GM23338 (cell line): ENCODE results near the gene PSMA7. TPM values are rescaled to one million over a fixed set of nuclear protein-coding genes. Genes with fewer than 3 reads are reported as not detected.
A peak's percentile ranks its signal among the peaks of the same experiment; 100 is the strongest.

Experiments used
- ATAC-seq: fragments of 200-7000 bp; cut with Tn5 transposase; 3 replicates; pipeline ENCODE4 v1.9.1; 2020
- DNase-seq: peaks from one replicate; pipeline ENCODE4 v3.0.0-alpha.2; 2015; ENCODE audit warnings: low spot score
- H2AFZ ChIP-seq: fragments of 200-600 bp; sonication (generic); 2 replicates; pipeline ENCODE4 v1.8.0; 2016; ENCODE audit warnings: antibody characterized with exemption, mild to moderate bottlenecking, moderate library complexity
- H3F3A ChIP-seq: fragments of 200-600 bp; sonication (generic); replicated peaks from 2 replicates; pipeline ENCODE4 v1.8.0; 2017; ENCODE audit warnings: antibody characterized with exemption, mixed run types, low read depth
- H3K27ac ChIP-seq: fragments of 200-600 bp; sonication (generic); 2 replicates; pipeline ENCODE4 v1.6.1; 2016; ENCODE audit warnings: low read depth
- H3K27me3 ChIP-seq: fragments of 200-600 bp; sonication (generic); 2 replicates; pipeline ENCODE4 v1.8.0; 2016; ENCODE audit warnings: mild to moderate bottlenecking, mixed run types, moderate library complexity; ENCODE audit not compliant: insufficient read depth
- H3K36me3 ChIP-seq: fragments of 200-600 bp; sonication (generic); 2 replicates; pipeline ENCODE4 v1.8.0; 2016; ENCODE audit warnings: mild to moderate bottlenecking; ENCODE audit not compliant: insufficient read depth
- H3K4me1 ChIP-seq: fragments of 200-600 bp; sonication (generic); 2 replicates; pipeline ENCODE4 v1.8.0; 2016; ENCODE audit warnings: mild to moderate bottlenecking, moderate library complexity; ENCODE audit not compliant: insufficient read depth
- H3K4me2 ChIP-seq: fragments of 200-600 bp; sonication (generic); 2 replicates; pipeline ENCODE4 v1.7.1; 2017; ENCODE audit warnings: mixed run types
- H3K4me3 ChIP-seq: fragments of 200-600 bp; sonication (generic); 2 replicates; pipeline ENCODE4 v1.6.1; 2016; ENCODE audit warnings: mixed run types
- H3K79me2 ChIP-seq: fragments of 200-600 bp; sonication (generic); replicated peaks from 2 replicates; pipeline ENCODE4 v1.8.0; 2017; ENCODE audit warnings: mild to moderate bottlenecking; ENCODE audit not compliant: insufficient read depth
- H3K9me2 ChIP-seq: fragments of 200-600 bp; sonication (generic); 2 replicates; pipeline ENCODE4 v1.8.0; 2017; ENCODE audit not compliant: insufficient read depth
- H4K20me1 ChIP-seq: fragments of 200-600 bp; sonication (generic); replicated peaks from 2 replicates; pipeline ENCODE4 v1.8.0; 2017; ENCODE audit warnings: mild to moderate bottlenecking; ENCODE audit not compliant: insufficient read depth
- H3K27ac Mint-ChIP-seq: 2 replicates; pipeline ENCODE4 v1.8.0; 2020; ENCODE audit warnings: inconsistent platforms, mild to moderate bottlenecking, moderate library complexity, mixed read lengths
- H3K27me3 Mint-ChIP-seq: 3 replicates; pipeline ENCODE4 v1.8.0; 2022; ENCODE audit warnings: low read depth, mild to moderate bottlenecking, moderate library complexity, mixed read lengths, inconsistent platforms; ENCODE audit not compliant: insufficient read depth, poor library complexity
- H3K36me3 Mint-ChIP-seq: 3 replicates; pipeline ENCODE4 v1.8.0; 2021; ENCODE audit warnings: low read depth, mild to moderate bottlenecking, inconsistent platforms, moderate library complexity, mixed read lengths
- H3K4me1 Mint-ChIP-seq: 3 replicates; pipeline ENCODE4 v1.8.0; 2020; ENCODE audit warnings: mild to moderate bottlenecking, inconsistent platforms, mixed read lengths
- H3K4me3 Mint-ChIP-seq: 3 replicates; pipeline ENCODE4 v1.8.0; 2021; ENCODE audit warnings: moderate library complexity, mild to moderate bottlenecking, inconsistent platforms, mixed read lengths
- H3K9me3 Mint-ChIP-seq: 3 replicates; pipeline ENCODE4 v1.8.0; 2020; ENCODE audit warnings: moderate library complexity, mild to moderate bottlenecking, inconsistent platforms, mixed read lengths
- ETS1 ChIP-seq: IDR thresholded peaks from 2 replicates; pipeline ENCODE4 v1.6.1; 2016; ENCODE audit warnings: antibody characterized with exemption
- EZH2 ChIP-seq: fragments of 200-600 bp; sonication (generic); IDR thresholded peaks from one replicate; pipeline ENCODE4 v1.8.0; 2017; ENCODE audit warnings: antibody characterized with exemption, mild to moderate bottlenecking, low read depth; ENCODE audit not compliant: unreplicated experiment
- EZH2phosphoT487 ChIP-seq: fragments of 200-600 bp; sonication (generic); IDR thresholded peaks from one replicate; pipeline ENCODE4 v1.8.1; 2018; ENCODE audit warnings: antibody characterized with exemption; ENCODE audit not compliant: unreplicated experiment
- POLR2AphosphoS5 ChIP-seq: IDR thresholded peaks from 2 replicates; pipeline ENCODE4 v1.6.1; 2016; ENCODE audit warnings: antibody characterized with exemption, low read depth
- ZNF114 ChIP-seq: fragments of 250-450 bp; sonication (Bioruptor Pico); IDR thresholded peaks from 2 replicates; pipeline ENCODE4 v1.5.0; 2020; ENCODE audit warnings: mild to moderate bottlenecking, moderate library complexity
- ZNF331 ChIP-seq: fragments of 250-450 bp; sonication (Bioruptor Pico); IDR thresholded peaks from 2 replicates; pipeline ENCODE4 v1.5.0; 2020; ENCODE audit warnings: low read depth, mild to moderate bottlenecking, moderate library complexity
- polyA plus RNA-seq: library from polyadenylated mRNA; unstranded; fragments of >200 nt; fragmentation: Nextera tagmentation; extraction: Ambion mirVana; gene quantifications from 2 replicates; pipeline ENCODE4 v1.2.1, GENCODE V29; 2016
- total RNA-seq: library from RNA; depleted of rRNA; stranded (reverse); fragments of >200 nt; shearing (Covaris generic); gene quantifications from 2 replicates; pipeline ENCODE4 v1.2.3, GENCODE V29; 2014
- TF ChIP-seq, protein P1 (sequence below): fragments of 250-450 bp; sonication (Bioruptor Pico); IDR thresholded peaks from 2 replicates; pipeline ENCODE4 v1.5.0; 2020; ENCODE audit warnings: mild to moderate bottlenecking, moderate library complexity

The PSMA7 gene
- total and polyA plus RNA-seq, 2 experiments from 2014 or later: 357 to 628 TPM

DNA sequence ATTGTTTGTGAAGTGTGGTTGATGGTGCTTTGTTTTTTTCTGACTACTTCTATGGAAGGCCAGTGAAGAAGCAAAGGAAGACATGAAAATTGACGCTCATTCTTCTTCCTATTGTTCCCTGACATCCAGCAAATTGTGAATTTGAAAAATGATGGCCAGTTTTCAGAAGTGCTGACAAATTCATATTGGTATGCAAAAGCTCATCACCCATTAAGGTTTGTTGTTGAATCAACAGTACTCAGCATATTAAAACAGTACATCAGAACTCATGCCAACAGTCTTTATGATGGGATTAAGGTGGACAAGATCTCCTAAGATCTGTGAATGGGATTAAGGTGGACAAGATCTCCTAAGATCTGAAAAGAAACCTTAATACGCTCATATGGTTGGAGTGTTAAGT is 38.6 kb upstream of the PSMA7 start:
- H3K27me3 Mint-ChIP-seq: peaks cover 9% of the 10 kb centered on the region
- H3K27ac ChIP-seq: peak overlapping the region; percentile 93
- no peak overlapping the region for H2AFZ ChIP-seq
- H3K4me1 Mint-ChIP-seq: peaks cover 14% of the 10 kb centered on the region
- peaks cover 7% of the 10 kb centered on the region for H3F3A ChIP-seq
- no peak for ATAC-seq
- H4K20me1 ChIP-seq: no peaks in the 10 kb centered on the region
- peaks cover 28% of the 10 kb centered on the region for H3K79me2 ChIP-seq
- peak overlapping the region; percentile 95 for H3K4me2 ChIP-seq
- peaks cover 10% of the 10 kb centered on the region; the same call in 2 of the 3 replicates for H3K36me3 Mint-ChIP-seq
- H3K36me3 ChIP-seq: no peaks in the 10 kb centered on the region
- peak overlapping the region; percentile 89 for H3K27ac Mint-ChIP-seq
- no peaks in the 10 kb centered on the region for H3K9me2 ChIP-seq
- no peaks in the 10 kb centered on the region for H3K27me3 ChIP-seq
- peak overlapping the region; percentile 100 for H3K4me3 ChIP-seq
- H3K4me1 ChIP-seq: peaks cover 7% of the 10 kb centered on the region; the same call in 1 of the 2 replicates
- no peak for DNase-seq
- peak overlapping the region; percentile 93 for H3K4me3 Mint-ChIP-seq
- no peaks in the 10 kb centered on the region; the same call in 2 of the 3 replicates for H3K9me3 Mint-ChIP-seq
- TF ChIP-seq ZNF331 (CRISPR knock-in tag) (no peak), POLR2AphosphoS5 (no peak), ETS1 (no peak), EZH2 (no peak), EZH2phosphoT487 (no peak), ZNF114 (CRISPR knock-in tag) (no peak)
- TF ChIP-seq, protein P1, sequence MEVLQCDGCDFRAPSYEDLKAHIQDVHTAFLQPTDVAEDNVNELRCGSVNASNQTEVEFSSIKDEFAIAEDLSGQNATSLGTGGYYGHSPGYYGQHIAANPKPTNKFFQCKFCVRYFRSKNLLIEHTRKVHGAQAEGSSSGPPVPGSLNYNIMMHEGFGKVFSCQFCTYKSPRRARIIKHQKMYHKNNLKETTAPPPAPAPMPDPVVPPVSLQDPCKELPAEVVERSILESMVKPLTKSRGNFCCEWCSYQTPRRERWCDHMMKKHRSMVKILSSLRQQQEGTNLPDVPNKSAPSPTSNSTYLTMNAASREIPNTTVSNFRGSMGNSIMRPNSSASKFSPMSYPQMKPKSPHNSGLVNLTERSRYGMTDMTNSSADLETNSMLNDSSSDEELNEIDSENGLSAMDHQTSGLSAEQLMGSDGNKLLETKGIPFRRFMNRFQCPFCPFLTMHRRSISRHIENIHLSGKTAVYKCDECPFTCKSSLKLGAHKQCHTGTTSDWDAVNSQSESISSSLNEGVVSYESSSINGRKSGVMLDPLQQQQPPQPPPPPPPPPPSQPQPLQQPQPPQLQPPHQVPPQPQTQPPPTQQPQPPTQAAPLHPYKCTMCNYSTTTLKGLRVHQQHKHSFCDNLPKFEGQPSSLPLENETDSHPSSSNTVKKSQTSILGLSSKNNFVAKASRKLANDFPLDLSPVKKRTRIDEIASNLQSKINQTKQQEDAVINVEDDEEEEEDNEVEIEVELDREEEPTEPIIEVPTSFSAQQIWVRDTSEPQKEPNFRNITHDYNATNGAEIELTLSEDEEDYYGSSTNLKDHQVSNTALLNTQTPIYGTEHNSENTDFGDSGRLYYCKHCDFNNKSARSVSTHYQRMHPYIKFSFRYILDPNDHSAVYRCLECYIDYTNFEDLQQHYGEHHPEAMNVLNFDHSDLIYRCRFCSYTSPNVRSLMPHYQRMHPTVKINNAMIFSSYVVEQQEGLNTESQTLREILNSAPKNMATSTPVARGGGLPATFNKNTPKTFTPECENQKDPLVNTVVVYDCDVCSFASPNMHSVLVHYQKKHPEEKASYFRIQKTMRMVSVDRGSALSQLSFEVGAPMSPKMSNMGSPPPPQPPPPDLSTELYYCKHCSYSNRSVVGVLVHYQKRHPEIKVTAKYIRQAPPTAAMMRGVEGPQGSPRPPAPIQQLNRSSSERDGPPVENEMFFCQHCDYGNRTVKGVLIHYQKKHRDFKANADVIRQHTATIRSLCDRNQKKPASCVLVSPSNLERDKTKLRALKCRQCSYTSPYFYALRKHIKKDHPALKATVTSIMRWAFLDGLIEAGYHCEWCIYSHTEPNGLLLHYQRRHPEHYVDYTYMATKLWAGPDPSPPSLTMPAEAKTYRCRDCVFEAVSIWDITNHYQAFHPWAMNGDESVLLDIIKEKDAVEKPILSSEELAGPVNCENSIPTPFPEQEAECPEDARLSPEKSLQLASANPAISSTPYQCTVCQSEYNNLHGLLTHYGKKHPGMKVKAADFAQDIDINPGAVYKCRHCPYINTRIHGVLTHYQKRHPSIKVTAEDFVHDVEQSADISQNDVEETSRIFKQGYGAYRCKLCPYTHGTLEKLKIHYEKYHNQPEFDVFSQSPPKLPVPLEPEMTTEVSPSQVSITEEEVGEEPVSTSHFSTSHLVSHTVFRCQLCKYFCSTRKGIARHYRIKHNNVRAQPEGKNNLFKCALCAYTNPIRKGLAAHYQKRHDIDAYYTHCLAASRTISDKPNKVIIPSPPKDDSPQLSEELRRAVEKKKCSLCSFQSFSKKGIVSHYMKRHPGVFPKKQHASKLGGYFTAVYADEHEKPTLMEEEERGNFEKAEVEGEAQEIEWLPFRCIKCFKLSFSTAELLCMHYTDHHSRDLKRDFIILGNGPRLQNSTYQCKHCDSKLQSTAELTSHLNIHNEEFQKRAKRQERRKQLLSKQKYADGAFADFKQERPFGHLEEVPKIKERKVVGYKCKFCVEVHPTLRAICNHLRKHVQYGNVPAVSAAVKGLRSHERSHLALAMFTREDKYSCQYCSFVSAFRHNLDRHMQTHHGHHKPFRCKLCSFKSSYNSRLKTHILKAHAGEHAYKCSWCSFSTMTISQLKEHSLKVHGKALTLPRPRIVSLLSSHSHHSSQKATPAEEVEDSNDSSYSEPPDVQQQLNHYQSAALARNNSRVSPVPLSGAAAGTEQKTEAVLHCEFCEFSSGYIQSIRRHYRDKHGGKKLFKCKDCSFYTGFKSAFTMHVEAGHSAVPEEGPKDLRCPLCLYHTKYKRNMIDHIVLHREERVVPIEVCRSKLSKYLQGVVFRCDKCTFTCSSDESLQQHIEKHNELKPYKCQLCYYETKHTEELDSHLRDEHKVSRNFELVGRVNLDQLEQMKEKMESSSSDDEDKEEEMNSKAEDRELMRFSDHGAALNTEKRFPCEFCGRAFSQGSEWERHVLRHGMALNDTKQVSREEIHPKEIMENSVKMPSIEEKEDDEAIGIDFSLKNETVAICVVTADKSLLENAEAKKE (CRISPR knock-in tag): no peak
